Peyer's patch (tissue), 4 donors: Measurements from ENCODE around the gene ZNF630.

Experiments
- CTCF ChIP-seq, 6 experiments: fragments of 450-650 bp in 4 of 6; fragments of 200-600 bp in 2 of 6; sonication (generic) in 1 of 6; IDR thresholded peaks; one replicate each; pipeline ENCODE4 v1.5.1; 2017 to 2019; ENCODE audit warnings: antibody characterized with exemption in 6 of 6, mild to moderate bottlenecking in 3 of 6, moderate library complexity in 1 of 6
- POLR2A ChIP-seq, 2 donors: fragments of 450-650 bp; IDR thresholded peaks; one replicate each; pipeline ENCODE4 v1.5.1; 2017; ENCODE audit warnings: antibody characterized with exemption in 2 of 2, mild to moderate bottlenecking in 2 of 2, moderate library complexity in 2 of 2

DNA sequence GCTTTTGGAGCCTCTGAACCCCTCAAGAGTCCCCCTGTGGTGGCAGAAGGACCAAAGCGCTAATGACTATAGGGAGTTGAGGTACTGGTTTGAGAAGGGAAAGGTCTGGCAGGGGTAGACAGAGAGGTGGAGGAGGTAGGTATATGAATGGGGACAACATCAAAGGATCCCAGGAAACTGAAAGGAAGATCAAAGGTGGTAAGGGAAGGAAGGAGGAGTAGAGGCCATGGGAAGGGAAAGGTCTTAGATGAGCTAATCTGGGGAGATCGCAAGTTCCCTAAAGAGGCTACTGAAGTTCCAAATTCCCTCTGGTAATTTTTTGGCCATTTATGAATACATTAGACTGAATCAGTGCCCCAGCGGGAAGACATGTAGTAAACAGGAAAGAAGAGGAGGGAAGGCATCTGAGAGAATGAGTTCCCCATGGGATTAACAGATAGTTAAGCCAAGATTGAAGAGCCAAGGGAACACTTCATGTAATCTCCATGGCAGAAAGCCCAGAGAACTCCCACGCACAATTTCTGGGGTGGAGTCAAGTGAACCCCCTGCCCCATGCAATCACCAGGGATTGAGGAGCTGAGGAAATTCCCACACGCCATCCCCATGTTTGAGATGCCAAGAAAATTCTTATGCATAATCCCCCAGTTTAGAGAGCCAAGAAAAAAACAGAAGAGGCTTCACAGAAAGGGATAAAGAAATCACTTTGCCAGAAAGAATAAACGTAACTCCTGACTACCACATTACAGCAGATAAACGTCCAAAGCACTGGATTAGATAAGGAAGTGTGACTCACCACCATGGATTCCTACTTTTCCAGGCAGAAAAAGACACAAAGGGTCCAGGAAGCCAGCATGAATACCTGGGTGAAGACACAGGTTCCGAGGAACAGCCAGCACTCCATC is 25.8 kb downstream of the ZNF630 start:
- TF ChIP-seq CTCF (IDR thresholded peaks at IDR 0.05) = no peak
- no peak for TF ChIP-seq POLR2A (IDR thresholded peaks at IDR 0.05)
